GM15510 (cell line): ENCODE measurements around the gene SVIP.
A peak's percentile ranks its signal among the peaks of the same experiment; 100 is the strongest.

ENCODE experiments used
- POLR2A ChIP-seq: IDR thresholded peaks from 3 replicates; pipeline ENCODE4 v1.6.1; 2011; ENCODE audit warnings: borderline replicate concordance; ENCODE audit not compliant: insufficient read length; ENCODE audit errors: extremely low read depth

SVIP gene

GRCh38 chr11:22829231-22830081 lies at the start of gene SVIP:
SVIP (minus strand) TSS chr11:22829801; CDS start chr11:22829748, 53 bp downstream.
- TF ChIP-seq POLR2A, result peak; percentile 84

DNA sequence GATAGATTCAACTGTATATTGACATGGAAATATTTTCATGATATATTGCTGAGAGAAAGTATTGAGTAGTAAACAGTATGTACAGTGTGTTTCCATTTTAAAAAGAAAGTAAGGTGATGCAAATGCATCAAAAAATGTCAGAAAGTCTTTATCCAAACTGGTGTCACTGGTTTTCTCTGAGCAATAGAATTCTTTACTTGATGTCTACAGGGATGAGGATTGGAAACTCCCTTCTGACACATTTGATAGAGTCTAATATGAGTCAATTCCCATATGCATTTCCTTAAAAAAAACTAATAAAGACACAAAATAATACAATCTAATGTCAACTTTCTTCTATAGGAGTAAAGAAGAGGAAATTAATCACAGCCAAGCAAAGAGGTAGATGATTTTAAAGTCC lies 49.0 kb upstream of the SVIP start:
- TF ChIP-seq POLR2A, result no peak

DNA sequence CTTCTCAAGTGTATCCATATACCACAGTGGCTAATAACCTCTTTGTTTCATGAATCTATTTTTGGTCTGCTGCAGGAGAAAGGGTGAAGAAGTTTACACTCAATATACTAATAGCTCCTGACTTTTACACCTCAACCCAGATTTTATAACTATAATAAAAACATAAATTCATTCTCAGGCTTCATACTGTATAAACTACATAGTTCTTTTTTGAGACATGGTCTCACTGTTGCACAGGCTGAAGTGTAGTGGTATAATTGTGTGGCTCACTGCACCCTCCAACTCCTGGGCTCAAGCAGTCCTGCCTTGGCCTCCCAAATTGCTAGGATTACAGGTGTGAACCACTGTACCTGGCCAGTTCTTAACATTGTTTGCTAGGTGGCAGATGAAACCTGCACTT lies 48.4 kb upstream of the SVIP start:
- TF ChIP-seq POLR2A, result no peak

DNA sequence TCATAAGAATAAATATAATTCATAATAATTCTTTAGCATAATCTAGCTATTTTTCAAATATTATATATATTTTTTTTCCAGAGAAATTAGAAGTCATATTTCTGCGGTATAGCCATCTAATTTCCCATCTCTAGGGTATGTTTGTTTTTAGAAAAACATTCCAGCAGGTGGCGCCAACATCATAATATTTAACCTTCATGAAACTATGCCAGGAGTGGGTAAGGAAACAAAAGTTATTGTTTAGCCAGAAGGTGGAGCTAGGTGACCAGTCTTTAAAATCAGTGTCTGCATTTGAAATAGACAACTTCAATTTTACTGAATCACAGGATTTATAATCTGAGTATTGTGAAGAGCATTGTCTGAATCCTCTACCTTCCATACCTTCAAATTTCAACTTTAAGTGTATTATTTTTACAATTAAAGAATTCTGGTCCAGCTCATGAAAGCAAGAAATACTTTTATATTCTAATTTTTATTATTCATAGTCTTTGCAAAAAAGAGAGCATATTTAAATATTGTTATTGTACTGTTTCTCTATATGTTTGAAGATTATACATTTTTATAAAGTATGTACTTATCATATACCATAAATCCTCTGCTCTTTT lies 46.4 kb upstream of the SVIP start:
- no peak for TF ChIP-seq POLR2A

DNA sequence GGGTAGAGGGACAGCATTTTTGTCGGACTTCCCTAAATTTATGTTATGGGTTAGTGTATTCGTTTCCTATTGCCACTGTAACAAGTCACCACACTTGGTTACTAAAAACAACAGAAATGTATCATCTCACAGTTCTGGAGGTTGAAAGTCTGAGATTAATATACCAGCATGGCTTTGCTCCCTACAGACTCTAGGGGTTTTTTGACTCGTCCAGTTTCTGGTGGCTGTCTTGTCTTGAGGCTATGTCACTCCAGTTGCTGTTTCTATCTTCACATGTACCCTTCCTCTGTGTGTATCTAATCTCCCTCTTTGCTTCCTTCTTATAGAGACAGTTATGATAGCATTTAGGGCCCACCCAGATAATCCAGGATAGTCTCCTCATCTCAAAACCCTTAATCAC lies 39.7 kb upstream of the SVIP start:
- no peak for TF ChIP-seq POLR2A

DNA sequence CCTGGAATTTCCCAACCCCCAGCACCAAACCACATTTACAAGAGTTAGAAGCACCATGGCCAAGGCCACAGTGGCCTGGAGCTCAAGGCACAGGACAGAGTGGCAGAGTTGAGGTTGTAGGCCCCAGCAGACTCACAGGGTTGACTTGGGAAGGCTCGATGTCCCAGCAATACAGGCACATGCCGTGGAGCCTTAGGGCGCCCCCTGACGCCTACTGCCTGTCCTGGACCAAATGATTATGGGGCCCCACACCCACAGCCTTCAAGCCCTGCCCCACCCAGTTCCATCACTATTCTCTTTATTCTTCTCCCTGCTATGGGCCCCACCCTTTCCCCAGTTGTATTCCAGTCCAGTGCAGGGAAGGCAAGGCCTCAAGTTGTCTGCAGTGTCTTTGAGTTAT lies 30.6 kb upstream of the SVIP start, which contains the start of gene CCDC179:
Gene CCDC179 (minus strand): TSS at position 234 of the 400 bp plus-strand sequence. CDS start 53 bp downstream, at position 181.
- no peak for TF ChIP-seq POLR2A

DNA sequence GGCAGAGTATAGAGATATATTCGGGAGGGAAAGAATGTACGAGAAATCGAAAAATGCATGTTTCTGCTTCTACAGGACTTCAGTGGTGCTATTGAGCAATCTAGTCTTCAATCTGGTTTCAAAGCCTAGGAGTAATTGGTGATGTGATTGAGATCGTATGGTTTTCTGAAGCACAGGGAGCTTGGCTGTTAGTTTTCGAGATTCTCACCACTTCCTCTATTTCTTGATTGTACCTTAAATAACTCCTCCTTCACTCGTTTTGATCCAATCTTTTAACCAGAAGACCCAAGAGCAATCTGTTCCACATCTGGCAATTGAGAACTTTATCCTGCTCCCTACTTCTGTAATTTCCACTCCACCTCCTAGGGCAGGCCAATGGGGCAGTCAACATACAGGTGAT lies 30.2 kb upstream of the SVIP start:
- TF ChIP-seq POLR2A, result no peak

DNA sequence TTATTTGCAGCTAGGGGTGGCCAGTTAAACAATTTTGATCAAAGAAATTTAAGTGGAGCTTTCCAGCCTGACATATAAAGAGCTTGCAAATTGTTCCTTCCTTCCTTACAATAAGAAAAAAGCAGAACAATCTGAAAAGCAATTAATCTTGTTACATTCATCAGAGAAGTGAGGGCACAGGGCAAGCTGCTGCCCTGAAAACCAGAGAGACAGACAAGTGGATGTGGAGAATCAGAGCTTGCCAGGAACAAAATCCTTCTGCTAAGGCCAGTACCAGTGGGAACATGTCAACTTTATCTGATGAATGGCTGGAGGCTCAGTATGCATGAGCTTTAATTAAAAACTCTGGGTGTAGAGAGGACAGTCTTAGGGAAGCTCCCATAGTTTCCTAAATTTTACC lies 21.9 kb upstream of the SVIP start:
- TF ChIP-seq POLR2A, result no peak

GRCh38 chr11:22846726-22847125 lies 17.1 kb upstream of the SVIP start:
- no peak for TF ChIP-seq POLR2A

- no peak for TF ChIP-seq POLR2A
Observed at GRCh38 chr11:22832315-22833015, 2.9 kb upstream of the SVIP start.

DNA sequence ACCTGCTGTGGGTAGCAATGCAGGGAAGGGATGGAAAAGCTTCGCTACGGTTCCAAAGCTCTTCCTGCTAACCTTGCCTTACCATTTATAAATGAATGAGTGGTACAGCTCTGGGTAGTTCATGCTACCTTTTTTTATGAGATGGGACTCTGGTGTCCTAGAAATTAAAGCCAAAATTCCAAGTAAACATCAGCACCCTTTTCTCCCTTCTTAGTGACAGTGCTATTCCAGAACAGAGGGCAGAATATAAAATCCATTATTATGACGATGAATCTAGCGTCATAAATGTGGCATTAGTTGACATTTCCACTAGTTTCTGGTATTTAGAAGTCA lies 447 bp upstream of the SVIP start:
- no peak for TF ChIP-seq POLR2A

DNA sequence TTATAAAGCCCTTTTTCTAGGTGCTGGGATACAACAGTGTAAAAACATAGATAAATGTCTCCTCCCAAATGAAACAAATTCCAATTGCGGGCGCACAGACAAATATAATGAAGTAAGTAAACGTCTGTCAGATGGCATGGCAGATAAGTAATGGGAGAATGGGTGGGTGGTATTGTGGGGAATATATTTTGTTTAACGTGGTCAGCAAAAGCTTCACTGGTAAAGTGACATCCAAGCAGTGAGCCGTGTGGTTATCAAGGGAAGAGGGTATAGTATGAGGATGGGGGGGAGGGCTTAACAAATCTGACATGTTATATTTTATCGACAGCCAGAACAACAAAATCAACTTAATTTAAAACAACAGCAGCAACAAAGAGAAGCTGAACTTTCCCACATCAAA lies 1.2 kb downstream of the SVIP start:
- TF ChIP-seq POLR2A, result no peak

DNA sequence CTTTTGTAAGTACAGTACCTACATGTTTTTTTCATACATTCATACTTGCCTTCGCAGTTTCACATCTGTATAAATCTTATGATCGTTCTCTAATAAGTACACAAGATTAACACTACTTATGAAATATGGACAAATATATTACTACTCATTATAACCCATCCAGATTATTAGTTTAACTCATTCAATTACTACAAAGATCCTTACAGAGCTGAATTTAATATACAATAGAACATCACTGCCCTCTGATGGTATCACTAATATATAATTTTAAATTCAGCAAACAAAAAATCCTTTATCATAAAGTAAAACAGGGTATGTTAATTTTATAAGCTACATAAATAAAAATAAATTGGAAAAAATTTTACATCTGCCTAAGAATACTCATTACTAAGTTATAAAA lies 7.4 kb downstream of the SVIP start:
- TF ChIP-seq POLR2A, result no peak

DNA sequence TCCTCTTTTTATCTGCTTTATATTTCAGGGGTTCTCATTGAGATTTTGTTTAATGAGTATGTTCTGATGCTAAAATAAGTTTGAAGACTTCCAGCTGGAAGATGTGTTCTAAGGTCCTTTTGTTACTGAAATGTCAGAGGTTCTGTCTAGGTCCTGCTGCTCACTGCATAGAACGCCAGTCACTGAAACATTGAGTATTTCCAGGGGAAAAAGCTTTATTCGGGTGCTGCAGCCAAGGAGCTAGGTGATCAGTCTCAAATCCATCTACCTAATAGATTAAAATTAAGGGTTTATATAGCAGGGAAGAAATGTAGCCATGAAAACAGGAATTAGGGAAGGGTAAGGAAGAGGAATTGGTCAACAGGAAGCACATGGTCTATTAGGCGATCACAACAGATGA lies 19.7 kb downstream of the SVIP start:
- no peak for TF ChIP-seq POLR2A

DNA sequence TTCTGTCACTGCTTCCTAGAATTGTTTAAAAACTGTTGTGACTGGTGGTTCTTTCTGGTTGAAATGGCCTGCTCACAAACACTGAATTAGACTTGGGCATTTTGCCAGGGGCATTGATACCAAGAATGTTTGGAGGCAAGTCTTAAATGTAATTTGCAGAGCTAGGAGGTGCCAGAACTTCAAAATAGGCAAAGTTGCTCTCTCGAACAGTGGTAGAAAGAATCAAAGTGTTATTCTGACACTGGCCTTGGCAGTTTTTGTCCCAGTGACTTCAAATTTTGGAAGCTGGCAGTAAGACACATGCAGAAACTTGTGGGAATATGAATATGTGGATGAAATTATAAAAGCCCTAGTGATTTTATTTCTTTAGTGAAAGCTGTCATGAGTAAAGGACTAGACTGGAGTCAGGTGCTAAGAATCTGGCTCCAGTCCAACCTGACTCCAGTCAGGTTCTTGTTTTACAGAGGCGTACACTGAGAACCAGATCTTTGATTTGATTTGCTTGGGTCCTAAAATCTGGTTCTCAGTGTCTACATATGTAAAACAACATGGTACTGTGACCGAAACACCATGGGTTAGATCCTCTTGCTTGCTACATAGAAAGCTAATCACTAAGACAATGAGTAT lies 20.9 kb downstream of the SVIP start:
- TF ChIP-seq POLR2A, result no peak
